ENCODE results near the gene WDR1. TPM values are rescaled to one million over a fixed set of nuclear protein-coding genes. Genes with fewer than 3 reads are reported as not detected.
A peak's percentile ranks its signal among the peaks of the same experiment; 100 is the strongest.

The WDR1 gene
- total and polyA plus RNA-seq, 2 experiments from 2014 or later = 413 to 487 TPM

GRCh38 chr4:10033191-10033881 is 83.3 kb downstream of the WDR1 start:
- peaks cover 26% of the 10 kb centered on the region; the same call in 1 of the 2 replicates for H3F3A ChIP-seq (ENCODE audit: insufficient read depth)
- H3K9ac ChIP-seq = peak overlapping the region; percentile 57; the same call in 1 of the 2 replicates
- in situ Hi-C loops (cut with MboI) = no loop called here

GRCh38 chr4:10032625-10033024 is 84.0 kb downstream of the WDR1 start:
- peak overlapping the region; percentile 92 for H3K4me2 ChIP-seq (ENCODE audit: unreplicated experiment)
- peak overlapping the region; percentile 84 for H3K27ac ChIP-seq
- in situ Hi-C loops (cut with MboI) = no loop called here

More at GRCh38 chr4:10033191-10033881, 83.3 kb downstream of the WDR1 start:
- Histone ChIP-seq H3K27me3 (replicated peaks; ENCODE audit: insufficient read depth) (no peaks in the 10 kb centered on the region), H4K20me1 (ENCODE audit: insufficient read depth) (no peaks in the 10 kb centered on the region), H3K9me2 (ENCODE audit: insufficient read depth) (no peaks in the 10 kb centered on the region), H3K36me3 (ENCODE audit: low read depth) (no peaks in the 10 kb centered on the region), H3K27ac (peak overlapping the region; percentile 84), H3K9me3 (ENCODE audit: low read depth) (no peaks in the 10 kb centered on the region), H3K4me1 (ENCODE audit: insufficient read depth) (peaks cover 26% of the 10 kb centered on the region), H3K4me2 (ENCODE audit: unreplicated experiment) (peak overlapping the region; percentile 92), H2AFZ (peak overlapping the region; percentile 63), H3K79me2 (ENCODE audit: insufficient read depth) (no peaks in the 10 kb centered on the region), H3K4me3 (peak overlapping the region; percentile 55)
- TF ChIP-seq EZH2phosphoT487 (IDR thresholded peaks at IDR 0.05; ENCODE audit: insufficient read depth, low read depth) = no peak
- TF ChIP-seq EZH2 (IDR thresholded peaks at IDR 0.05; ENCODE audit: insufficient read depth, poor library complexity, severe bottlenecking) = no peak
- DNase-seq = peak; percentile 91
- WGBS, 2 experiments (ENCODE audit: low coverage in 1 of 2, low lambda C conversion rate in 2 of 2, missing lambda C conversion rate in 2 of 2) = 35 to 44% methylated on average over 18 of the region's 18 CpGs

GRCh38 chr4:10031668-10032590 is 84.7 kb downstream of the WDR1 start:
- no peaks in the 10 kb centered on the region for H3K9me3 ChIP-seq (ENCODE audit: low read depth)
- H2AFZ ChIP-seq = no peak overlapping the region
- peak overlapping the region; percentile 92 for H3K4me2 ChIP-seq (ENCODE audit: unreplicated experiment)
- H3F3A ChIP-seq (ENCODE audit: insufficient read depth) = peaks cover 26% of the 10 kb centered on the region; the same call in 1 of the 2 replicates
- TF ChIP-seq EZH2 (IDR thresholded peaks at IDR 0.05; ENCODE audit: insufficient read depth, poor library complexity, severe bottlenecking) = no peak
- no peak for TF ChIP-seq EZH2phosphoT487 (IDR thresholded peaks at IDR 0.05; ENCODE audit: insufficient read depth, low read depth)
- H3K4me1 ChIP-seq (ENCODE audit: insufficient read depth) = peaks cover 26% of the 10 kb centered on the region
- H3K9me2 ChIP-seq (ENCODE audit: insufficient read depth) = no peaks in the 10 kb centered on the region
- H3K79me2 ChIP-seq (ENCODE audit: insufficient read depth) = no peaks in the 10 kb centered on the region
- no peak overlapping the region for H3K4me3 ChIP-seq
- H3K27ac ChIP-seq = peak overlapping the region; percentile 84
- in situ Hi-C loops (cut with MboI) = no loop called here
- no peak for DNase-seq
- H4K20me1 ChIP-seq (ENCODE audit: insufficient read depth) = no peaks in the 10 kb centered on the region
- 88 to 89% methylated on average over 10 of the region's 10 CpGs for WGBS, 2 experiments (ENCODE audit: low coverage in 1 of 2, low lambda C conversion rate in 2 of 2, missing lambda C conversion rate in 2 of 2)
- no peaks in the 10 kb centered on the region for H3K36me3 ChIP-seq (ENCODE audit: low read depth)
- no peaks in the 10 kb centered on the region for H3K27me3 ChIP-seq (replicated peaks; ENCODE audit: insufficient read depth)
- H3K9ac ChIP-seq = no peak overlapping the region

More at GRCh38 chr4:10032625-10033024, 84.0 kb downstream of the WDR1 start:
- Histone ChIP-seq H3F3A (ENCODE audit: insufficient read depth) (peaks cover 26% of the 10 kb centered on the region; the same call in 1 of the 2 replicates), H4K20me1 (ENCODE audit: insufficient read depth) (no peaks in the 10 kb centered on the region), H3K9ac (peak overlapping the region; percentile 57; the same call in 1 of the 2 replicates), H2AFZ (no peak overlapping the region), H3K9me2 (ENCODE audit: insufficient read depth) (no peaks in the 10 kb centered on the region), H3K79me2 (ENCODE audit: insufficient read depth) (no peaks in the 10 kb centered on the region), H3K9me3 (ENCODE audit: low read depth) (no peaks in the 10 kb centered on the region), H3K36me3 (ENCODE audit: low read depth) (no peaks in the 10 kb centered on the region), H3K4me3 (peak overlapping the region; percentile 55), H3K27me3 (replicated peaks; ENCODE audit: insufficient read depth) (no peaks in the 10 kb centered on the region), H3K4me1 (ENCODE audit: insufficient read depth) (peaks cover 26% of the 10 kb centered on the region)
- WGBS, 2 experiments (ENCODE audit: low coverage in 1 of 2, low lambda C conversion rate in 2 of 2, missing lambda C conversion rate in 2 of 2) = 23 to 29% methylated on average over 6 of the region's 6 CpGs
- no peak for TF ChIP-seq EZH2phosphoT487 (IDR thresholded peaks at IDR 0.05; ENCODE audit: insufficient read depth, low read depth)
- TF ChIP-seq EZH2 (IDR thresholded peaks at IDR 0.05; ENCODE audit: insufficient read depth, poor library complexity, severe bottlenecking) = no peak
- DNase-seq = peak; percentile 90

- in situ Hi-C loops (cut with MboI) = no loop called here
- H3K4me1 ChIP-seq (ENCODE audit: insufficient read depth) = peaks cover 26% of the 10 kb centered on the region
- WGBS, 2 experiments (ENCODE audit: low coverage in 1 of 2, low lambda C conversion rate in 2 of 2, missing lambda C conversion rate in 2 of 2) = 80 to 82% methylated on average over 7 of the region's 7 CpGs
- TF ChIP-seq EZH2 (IDR thresholded peaks at IDR 0.05; ENCODE audit: insufficient read depth, poor library complexity, severe bottlenecking) (no peak), EZH2phosphoT487 (IDR thresholded peaks at IDR 0.05; ENCODE audit: insufficient read depth, low read depth) (no peak)
- no peaks in the 10 kb centered on the region for H3K79me2 ChIP-seq (ENCODE audit: insufficient read depth)
- no peak for DNase-seq
- H3K27me3 ChIP-seq (replicated peaks; ENCODE audit: insufficient read depth) = no peaks in the 10 kb centered on the region
- no peak overlapping the region for H3K4me3 ChIP-seq
- no peaks in the 10 kb centered on the region for H3K9me2 ChIP-seq (ENCODE audit: insufficient read depth)
- H2AFZ ChIP-seq = no peak overlapping the region
- H3K4me2 ChIP-seq (ENCODE audit: unreplicated experiment) = no peak overlapping the region
- no peaks in the 10 kb centered on the region for H4K20me1 ChIP-seq (ENCODE audit: insufficient read depth)
- H3K36me3 ChIP-seq (ENCODE audit: low read depth) = no peaks in the 10 kb centered on the region
- no peak overlapping the region for H3K27ac ChIP-seq
- H3K9ac ChIP-seq = no peak overlapping the region
- peaks cover 26% of the 10 kb centered on the region; the same call in 1 of the 2 replicates for H3F3A ChIP-seq (ENCODE audit: insufficient read depth)
- no peaks in the 10 kb centered on the region for H3K9me3 ChIP-seq (ENCODE audit: low read depth)
Observed at GRCh38 chr4:10030972-10031667, 85.5 kb downstream of the WDR1 start.

Data from GM23248 (cell line).